Measurements from ENCODE around the gene USP24.

GRCh38 chr1:55150880-55151588, 64.1 kb downstream of the USP24 start:
- TF ChIP-seq CTCF (conservative IDR thresholded peaks at IDR 0.05; ENCODE audit: low read length) = no peak
- no peak for TF ChIP-seq EZH2phosphoT487 (IDR thresholded peaks at IDR 0.05; ENCODE audit: borderline replicate concordance)
